CD8-positive, alpha-beta memory T cell (primary cell): Measurements from ENCODE around the gene SPA17. TPM values are rescaled to one million over a fixed set of nuclear protein-coding genes. Genes with fewer than 3 reads are reported as not detected.

Source experiments
- CTCF ChIA-PET: fragments of 350-600 bp; sonication (Branson Sonifier 250); formaldehyde crosslinking; loops from one replicate; lab custom pipeline; 2021; ENCODE audit warnings: antibody characterized with exemption; lab: Charles Lee
- POLR2A ChIA-PET: fragments of 350-600 bp; sonication (Branson Sonifier 250); formaldehyde crosslinking; loops from one replicate; lab custom pipeline; 2021; ENCODE audit warnings: antibody characterized with exemption; lab: Charles Lee
- DNase-seq, 5 donors: peaks; one replicate each; pipeline versions ENCODE4 v3.0.0 to v3.0.0-alpha.2; 2020 to 2022; ENCODE audit warnings: mixed read lengths in 1 of 5
- H3K27ac ChIP-seq: one replicate; pipeline ENCODE4 v1.7.0; 2013; ENCODE audit warnings: low read depth, mild to moderate bottlenecking, low read length, moderate library complexity
- H3K27me3 ChIP-seq: 2 replicates; pipeline ENCODE4 v1.7.0; 2013; ENCODE audit warnings: low read length, mild to moderate bottlenecking; ENCODE audit not compliant: insufficient read depth, poor library complexity, severe bottlenecking
- H3K36me3 ChIP-seq: 2 replicates; pipeline ENCODE4 v1.7.0; 2013; ENCODE audit warnings: mild to moderate bottlenecking, low read length, moderate library complexity; ENCODE audit not compliant: insufficient read depth
- H3K4me1 ChIP-seq: 2 replicates; pipeline ENCODE4 v1.7.0; 2013; ENCODE audit warnings: mild to moderate bottlenecking, low read length, moderate library complexity; ENCODE audit not compliant: insufficient read depth
- H3K4me3 ChIP-seq: 2 replicates; pipeline ENCODE4 v1.7.0; 2013; ENCODE audit warnings: mild to moderate bottlenecking, low read length
- H3K9me3 ChIP-seq: 2 replicates; pipeline ENCODE4 v1.7.0; 2013; ENCODE audit warnings: mild to moderate bottlenecking, low read length
- H3K27ac Mint-ChIP-seq, 8 donors: one replicate each; pipeline ENCODE4 v1.8.0; 2020 to 2021; ENCODE audit warnings: mixed read lengths in 8 of 8, mild to moderate bottlenecking in 6 of 8, inconsistent platforms in 3 of 8, moderate library complexity in 3 of 8
- H3K27me3 Mint-ChIP-seq, 2 donors: one replicate each; pipeline ENCODE4 v1.8.0; 2020 to 2021; ENCODE audit warnings: mixed read lengths in 2 of 2, mild to moderate bottlenecking in 1 of 2, moderate library complexity in 1 of 2
- H3K36me3 Mint-ChIP-seq, 3 donors: one replicate each; pipeline ENCODE4 v1.8.0; 2020 to 2021; ENCODE audit warnings: mixed read lengths in 3 of 3, inconsistent platforms in 1 of 3, mild to moderate bottlenecking in 1 of 3
- H3K4me1 Mint-ChIP-seq, 3 donors: one replicate each; pipeline ENCODE4 v1.8.0; 2020 to 2021; ENCODE audit warnings: mixed read lengths in 3 of 3, inconsistent platforms in 1 of 3, mild to moderate bottlenecking in 1 of 3
- H3K4me3 Mint-ChIP-seq, 7 donors: one replicate each; pipeline ENCODE4 v1.8.0; 2020 to 2021; ENCODE audit warnings: mixed read lengths in 7 of 7, mild to moderate bottlenecking in 6 of 7, moderate library complexity in 4 of 7, inconsistent platforms in 2 of 7
- H3K9me3 Mint-ChIP-seq, 5 donors: one replicate each; pipeline ENCODE4 v1.8.0; 2020 to 2022; ENCODE audit warnings: mixed read lengths in 5 of 5, mild to moderate bottlenecking in 3 of 5, moderate library complexity in 2 of 5, inconsistent platforms in 1 of 5
- polyA plus RNA-seq: library from polyadenylated mRNA; unstranded; fragments of 300-500 nt; fragmentation: Illumina TruSeq; gene quantifications from one replicate; pipeline ENCODE4 v1.2.3, GENCODE V29; 2021
- total RNA-seq, 2 experiments: library from RNA; stranded (reverse); gene quantifications; one replicate each; pipeline ENCODE4 v1.2.3, GENCODE V29; 2021

The SPA17 gene
- total and polyA plus RNA-seq, 3 experiments from 2014 or later = 1.4 to 3.9 (median 2.2) TPM

DNA sequence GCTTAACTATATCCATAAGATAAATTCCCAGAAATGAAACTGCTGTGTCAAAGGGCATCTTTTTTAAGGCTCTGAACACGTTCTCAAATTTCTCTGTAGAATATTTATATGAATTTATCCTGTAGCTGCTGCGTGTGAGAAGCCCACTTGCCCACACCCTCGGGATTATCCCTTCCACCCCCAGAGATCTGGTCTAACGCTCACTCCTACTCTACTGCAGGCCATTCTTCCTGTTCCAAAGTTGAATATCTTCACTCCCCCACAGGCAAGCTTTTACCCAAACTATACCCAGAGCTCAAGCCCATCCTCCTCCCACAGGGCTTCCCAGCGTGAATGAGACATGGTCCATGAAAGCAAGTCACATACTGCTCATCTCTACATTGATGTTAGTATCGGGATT is 25.1 kb upstream of the SPA17 start:
- no peaks in the 10 kb centered on the region for H3K27me3 Mint-ChIP-seq
- no peak overlapping the region for H3K27ac ChIP-seq
- H3K4me1 ChIP-seq = no peaks in the 10 kb centered on the region
- CTCF ChIA-PET = interaction anchor here (1.0 to 1.6 kb wide), 2 partner anchors 16 to 98 kb away, joined by 3 to 4 read pairs; no protein-coding TSS in a partner anchor
- no peaks in the 10 kb centered on the region for H3K27me3 ChIP-seq
- no peak overlapping the region for H3K4me3 Mint-ChIP-seq
- H3K27ac Mint-ChIP-seq = no peak overlapping the region
- POLR2A ChIA-PET = no interaction called here
- no peaks in the 10 kb centered on the region for H3K4me1 Mint-ChIP-seq
- H3K9me3 ChIP-seq = no peaks in the 10 kb centered on the region
- no peaks in the 10 kb centered on the region for H3K36me3 ChIP-seq
- H3K9me3 Mint-ChIP-seq = no peaks in the 10 kb centered on the region
- no peak overlapping the region for H3K4me3 ChIP-seq
- no peak for DNase-seq
- peaks cover 0 to 8% (median 6%) of the 10 kb centered on the region in 3 donors for H3K36me3 Mint-ChIP-seq

GRCh38 chr11:124656774-124657630 is 16.7 kb upstream of the SPA17 start:
- no peak overlapping the region for H3K4me3 ChIP-seq
- Mint-ChIP-seq H3K9me3 (no peaks in the 10 kb centered on the region), H3K4me1 (no peaks in the 10 kb centered on the region), H3K4me3 (peak overlapping the region in 1 of 7 donors; percentile 18), H3K36me3 (peaks cover 0 to 12% (median 12%) of the 10 kb centered on the region in 3 donors), H3K27ac (no peak overlapping the region), H3K27me3 (no peaks in the 10 kb centered on the region)
- no peak for DNase-seq
- H3K4me1 ChIP-seq = no peaks in the 10 kb centered on the region
- H3K36me3 ChIP-seq = no peaks in the 10 kb centered on the region
- CTCF ChIA-PET = interaction anchor here (1.4 kb wide), 1 partner anchor 13 kb away, joined by 3 read pairs; no protein-coding TSS in a partner anchor
- no peak overlapping the region for H3K27ac ChIP-seq
- POLR2A ChIA-PET = no interaction called here
- no peaks in the 10 kb centered on the region for H3K27me3 ChIP-seq
- no peaks in the 10 kb centered on the region for H3K9me3 ChIP-seq

DNA sequence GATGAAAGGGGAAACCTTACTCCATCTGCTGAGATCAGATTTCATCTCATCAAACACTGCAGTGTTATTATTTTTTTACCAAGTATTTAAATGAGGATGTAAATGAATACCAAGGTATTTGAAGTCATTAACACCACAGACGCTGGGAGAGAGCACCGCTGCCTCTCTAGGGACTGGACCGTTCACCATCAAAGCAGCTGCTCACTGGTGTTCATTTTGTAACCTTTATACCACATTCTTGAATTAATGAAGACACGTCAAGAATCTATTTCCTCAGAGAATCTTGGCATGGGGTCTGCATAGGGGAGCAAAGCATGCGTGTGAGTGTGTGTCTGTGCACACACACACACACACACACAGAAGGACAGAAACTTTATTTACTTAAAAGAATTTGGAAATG is 15.8 kb upstream of the SPA17 start:
- peaks cover 0 to 12% (median 10%) of the 10 kb centered on the region in 3 donors for H3K36me3 Mint-ChIP-seq
- Histone ChIP-seq H3K36me3 (no peaks in the 10 kb centered on the region), H3K27ac (no peak overlapping the region), H3K4me1 (no peaks in the 10 kb centered on the region), H3K9me3 (no peaks in the 10 kb centered on the region), H3K27me3 (no peaks in the 10 kb centered on the region), H3K4me3 (no peak overlapping the region)
- ChIA-PET CTCF (no interaction called here), POLR2A (no interaction called here)
- H3K27ac Mint-ChIP-seq = no peak overlapping the region
- no peaks in the 10 kb centered on the region for H3K4me1 Mint-ChIP-seq
- H3K27me3 Mint-ChIP-seq = no peaks in the 10 kb centered on the region
- H3K9me3 Mint-ChIP-seq = no peaks in the 10 kb centered on the region
- no peak for DNase-seq
- no peak overlapping the region for H3K4me3 Mint-ChIP-seq

DNA sequence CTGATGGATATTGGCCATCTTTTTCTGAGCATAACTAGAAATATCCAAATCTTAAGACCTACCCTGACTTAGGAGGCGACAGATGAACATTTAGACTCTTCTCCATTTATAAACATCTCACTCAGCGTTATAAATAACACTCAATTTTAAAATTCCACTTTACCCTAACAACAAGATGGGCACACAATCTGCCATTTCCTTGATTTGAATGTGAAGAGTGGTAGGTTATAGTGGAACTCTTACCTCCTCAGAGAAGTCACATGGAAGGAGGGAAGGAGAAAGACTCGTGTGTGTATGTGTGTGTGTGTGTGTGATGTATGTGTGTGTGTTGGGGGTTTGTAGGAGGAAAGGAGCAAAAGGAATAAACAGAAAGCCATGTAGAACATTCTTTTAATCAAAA is 15.2 kb upstream of the SPA17 start:
- Histone ChIP-seq H3K27ac (no peak overlapping the region), H3K27me3 (no peaks in the 10 kb centered on the region), H3K9me3 (no peaks in the 10 kb centered on the region), H3K36me3 (no peaks in the 10 kb centered on the region), H3K4me1 (no peaks in the 10 kb centered on the region), H3K4me3 (no peak overlapping the region)
- Mint-ChIP-seq H3K4me3 (no peak overlapping the region), H3K9me3 (no peaks in the 10 kb centered on the region), H3K36me3 (peaks cover 0 to 9% (median 8%) of the 10 kb centered on the region in 3 donors), H3K27me3 (no peaks in the 10 kb centered on the region), H3K27ac (no peak overlapping the region), H3K4me1 (no peaks in the 10 kb centered on the region)
- no peak for DNase-seq
- ChIA-PET CTCF (no interaction called here), POLR2A (no interaction called here)

DNA sequence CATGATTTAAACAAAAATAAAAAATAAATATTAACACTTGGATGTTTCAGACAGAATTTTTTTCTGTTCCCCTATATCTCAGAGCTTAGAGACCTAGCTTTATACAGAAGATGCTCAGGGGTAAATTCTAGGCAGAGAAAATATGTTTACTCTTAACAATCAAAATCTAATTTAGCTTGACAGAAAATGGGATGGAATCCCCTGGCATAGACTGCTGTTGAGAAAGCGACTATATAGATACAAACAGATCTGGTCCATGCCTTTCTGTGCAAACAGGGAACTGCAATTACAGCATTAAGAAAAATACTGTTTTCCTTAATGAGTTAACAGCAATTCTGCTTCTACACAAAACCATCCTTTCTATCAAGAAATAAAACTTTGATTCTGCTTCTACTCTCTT is 14.7 kb upstream of the SPA17 start:
- Histone ChIP-seq H3K36me3 (no peaks in the 10 kb centered on the region), H3K27ac (no peak overlapping the region), H3K27me3 (no peaks in the 10 kb centered on the region), H3K4me1 (no peaks in the 10 kb centered on the region), H3K9me3 (no peaks in the 10 kb centered on the region), H3K4me3 (no peak overlapping the region)
- DNase-seq = no peak
- ChIA-PET CTCF (interaction anchor here (2.4 kb wide), 1 partner anchor 15 kb away, joined by 8 read pairs; no protein-coding TSS in a partner anchor), POLR2A (no interaction called here)
- Mint-ChIP-seq H3K27me3 (no peaks in the 10 kb centered on the region), H3K27ac (no peak overlapping the region), H3K4me1 (no peaks in the 10 kb centered on the region), H3K4me3 (no peak overlapping the region), H3K9me3 (no peaks in the 10 kb centered on the region), H3K36me3 (peaks cover 0 to 8% (median 7%) of the 10 kb centered on the region in 3 donors)

GRCh38 chr11:124661553-124661952 is 12.2 kb upstream of the SPA17 start:
- POLR2A ChIA-PET = no interaction called here
- H3K4me1 ChIP-seq = no peaks in the 10 kb centered on the region
- H3K9me3 ChIP-seq = no peaks in the 10 kb centered on the region
- no peaks in the 10 kb centered on the region for H3K36me3 ChIP-seq
- H3K27ac ChIP-seq = no peak overlapping the region
- Mint-ChIP-seq H3K9me3 (no peaks in the 10 kb centered on the region), H3K36me3 (peaks cover 0 to 12% (median 7%) of the 10 kb centered on the region in 3 donors), H3K27ac (no peak overlapping the region), H3K4me3 (no peak overlapping the region), H3K4me1 (no peaks in the 10 kb centered on the region), H3K27me3 (no peaks in the 10 kb centered on the region)
- no peak overlapping the region for H3K4me3 ChIP-seq
- CTCF ChIA-PET = interaction anchor here (1.1 kb wide), 1 partner anchor 103 kb away, joined by 3 read pairs; no protein-coding TSS in a partner anchor
- DNase-seq = no peak
- H3K27me3 ChIP-seq = no peaks in the 10 kb centered on the region

GRCh38 chr11:124662106-124662505 is 11.6 kb upstream of the SPA17 start:
- no peak for DNase-seq
- Histone ChIP-seq H3K27me3 (no peaks in the 10 kb centered on the region), H3K4me1 (no peaks in the 10 kb centered on the region), H3K27ac (no peak overlapping the region), H3K9me3 (no peaks in the 10 kb centered on the region), H3K4me3 (no peak overlapping the region), H3K36me3 (no peaks in the 10 kb centered on the region)
- peaks cover 0 to 10% (median 7%) of the 10 kb centered on the region in 3 donors for H3K36me3 Mint-ChIP-seq
- H3K27me3 Mint-ChIP-seq = no peaks in the 10 kb centered on the region
- no peaks in the 10 kb centered on the region for H3K4me1 Mint-ChIP-seq
- H3K27ac Mint-ChIP-seq = no peak overlapping the region
- ChIA-PET CTCF (interaction anchor here (1.1 kb wide), 1 partner anchor 103 kb away, joined by 3 read pairs; no protein-coding TSS in a partner anchor), POLR2A (no interaction called here)
- no peak overlapping the region for H3K4me3 Mint-ChIP-seq
- H3K9me3 Mint-ChIP-seq = no peaks in the 10 kb centered on the region

DNA sequence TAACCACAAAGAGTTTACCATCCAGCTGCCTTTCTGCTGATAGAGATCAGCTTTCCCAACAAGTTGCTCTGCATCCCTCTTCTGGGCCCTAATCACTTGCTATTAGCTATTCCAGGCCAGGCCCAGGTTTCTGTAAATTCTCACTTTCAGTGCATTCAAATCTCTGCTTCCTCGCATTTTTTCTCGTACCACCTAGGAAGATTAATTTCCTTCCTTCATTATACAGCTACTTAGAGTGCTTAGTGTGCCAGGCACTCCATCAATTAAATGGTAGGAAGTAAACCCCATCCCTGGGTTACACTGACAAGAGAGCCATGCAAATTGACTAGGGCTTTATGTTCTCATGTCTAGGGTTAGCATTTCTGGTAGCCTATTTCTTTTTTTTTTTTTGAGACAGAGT is 9.8 kb upstream of the SPA17 start:
- no peaks in the 10 kb centered on the region for H3K9me3 Mint-ChIP-seq
- no peaks in the 10 kb centered on the region for H3K27me3 Mint-ChIP-seq
- Histone ChIP-seq H3K4me3 (no peak overlapping the region), H3K27me3 (no peaks in the 10 kb centered on the region), H3K36me3 (no peaks in the 10 kb centered on the region), H3K4me1 (no peaks in the 10 kb centered on the region), H3K27ac (no peak overlapping the region), H3K9me3 (no peaks in the 10 kb centered on the region)
- H3K36me3 Mint-ChIP-seq = peaks cover 0 to 8% (median 3%) of the 10 kb centered on the region in 3 donors
- DNase-seq = no peak
- H3K4me1 Mint-ChIP-seq = no peaks in the 10 kb centered on the region
- no peak overlapping the region for H3K4me3 Mint-ChIP-seq
- ChIA-PET POLR2A (no interaction called here), CTCF (interaction anchor here (0.9 to 1.7 kb wide), 2 partner anchors 99 to 173 kb away, joined by 6 read pairs; no protein-coding TSS in a partner anchor)
- no peak overlapping the region for H3K27ac Mint-ChIP-seq
